GM19455 (cell line): Measurements from ENCODE around the gene ZBTB20.

ENCODE experiments used
- ATAC-seq: cut with Tn5 transposase; IDR thresholded peaks from one replicate; pipeline ENCODE4 v1.9.1; 2021; ENCODE audit not compliant: unreplicated experiment

The ZBTB20 gene

GRCh38 chr3:114319453-114319852 lies 827.6 kb downstream of the ZBTB20 start:
- no peak for ATAC-seq

- no peak for ATAC-seq
Observed at GRCh38 chr3:114318295-114318694, 828.8 kb downstream of the ZBTB20 start.

GRCh38 chr3:114314282-114314681 lies 832.8 kb downstream of the ZBTB20 start:
- ATAC-seq = no peak

GRCh38 chr3:114313426-114313825 lies 833.7 kb downstream of the ZBTB20 start:
- no peak for ATAC-seq

- ATAC-seq = no peak
Observed at GRCh38 chr3:114310695-114311094, 836.4 kb downstream of the ZBTB20 start.

- ATAC-seq = peak; percentile 84
Observed at GRCh38 chr3:114308830-114309229, 838.3 kb downstream of the ZBTB20 start.

- ATAC-seq = peak; percentile 7
Observed at GRCh38 chr3:114308377-114308776, 838.7 kb downstream of the ZBTB20 start.

GRCh38 chr3:114307832-114308231 lies 839.3 kb downstream of the ZBTB20 start:
- ATAC-seq = no peak

- ATAC-seq = peak; percentile 50
Observed at GRCh38 chr3:114307222-114307830, 839.8 kb downstream of the ZBTB20 start.

- no peak for ATAC-seq
Observed at GRCh38 chr3:114299941-114300624, 847.0 kb downstream of the ZBTB20 start.

GRCh38 chr3:114299421-114299820 lies 847.7 kb downstream of the ZBTB20 start:
- ATAC-seq = no peak

GRCh38 chr3:114295946-114296345 lies 851.1 kb downstream of the ZBTB20 start:
- ATAC-seq = no peak

GRCh38 chr3:114294940-114295480 lies 852.1 kb downstream of the ZBTB20 start:
- ATAC-seq = no peak

GRCh38 chr3:114293838-114294535 lies 853.1 kb downstream of the ZBTB20 start, which contains the start of gene TIGIT:
TSS of gene TIGIT (plus strand) at chr3:114294028. CDS start at chr3:114294062, 34 bp downstream.
- ATAC-seq = no peak

GRCh38 chr3:114290911-114291901 lies 855.9 kb downstream of the ZBTB20 start:
- peak; percentile 84 for ATAC-seq

GRCh38 chr3:114286266-114286665 lies 860.8 kb downstream of the ZBTB20 start:
- ATAC-seq = no peak

GRCh38 chr3:114285648-114286230 lies 861.3 kb downstream of the ZBTB20 start:
- no peak for ATAC-seq

- ATAC-seq = no peak
Observed at GRCh38 chr3:114284644-114285043, 862.4 kb downstream of the ZBTB20 start.
